ENCODE data around the gene CTBP2.
A peak's percentile ranks its signal among the peaks of the same experiment; 100 is the strongest.

CTBP2 gene

GRCh38 chr10:125080984-125081383 is 79.4 kb downstream of the CTBP2 start:
- DNase-seq: no peak
- in situ Hi-C loops (cut with MboI; ENCODE audit: low pct_unique_long_range_greater_than_20kb, low sequenced_read_pairs): no loop called here

GRCh38 chr10:125080296-125080695 is 80.1 kb downstream of the CTBP2 start:
- in situ Hi-C loops (cut with MboI; ENCODE audit: low pct_unique_long_range_greater_than_20kb, low sequenced_read_pairs): no loop called here
- DNase-seq: no peak

GRCh38 chr10:125079091-125079600 is 81.2 kb downstream of the CTBP2 start:
- in situ Hi-C loops (cut with MboI; ENCODE audit: low pct_unique_long_range_greater_than_20kb, low sequenced_read_pairs): no loop called here

GRCh38 chr10:125076891-125077541 is 83.3 kb downstream of the CTBP2 start:
- in situ Hi-C loops (cut with MboI; ENCODE audit: low pct_unique_long_range_greater_than_20kb, low sequenced_read_pairs): no loop called here
- no peak for DNase-seq

More at GRCh38 chr10:125079091-125079600, 81.2 kb downstream of the CTBP2 start:
- DNase-seq: no peak

GRCh38 chr10:125076121-125076825 is 84.1 kb downstream of the CTBP2 start:
- no peak for DNase-seq
- in situ Hi-C loops (cut with MboI; ENCODE audit: low pct_unique_long_range_greater_than_20kb, low sequenced_read_pairs): no loop called here

GRCh38 chr10:125073996-125074395 is 86.4 kb downstream of the CTBP2 start:
- DNase-seq: no peak
- in situ Hi-C loops (cut with MboI; ENCODE audit: low pct_unique_long_range_greater_than_20kb, low sequenced_read_pairs): no loop called here

GRCh38 chr10:125072794-125073193 is 87.6 kb downstream of the CTBP2 start:
- DNase-seq: no peak
- in situ Hi-C loops (cut with MboI; ENCODE audit: low pct_unique_long_range_greater_than_20kb, low sequenced_read_pairs): no loop called here

GRCh38 chr10:125071008-125071407 is 89.4 kb downstream of the CTBP2 start:
- no peak for DNase-seq
- in situ Hi-C loops (cut with MboI; ENCODE audit: low pct_unique_long_range_greater_than_20kb, low sequenced_read_pairs): no loop called here

GRCh38 chr10:125068406-125068805 is 92.0 kb downstream of the CTBP2 start:
- DNase-seq: no peak
- in situ Hi-C loops (cut with MboI; ENCODE audit: low pct_unique_long_range_greater_than_20kb, low sequenced_read_pairs): no loop called here

GRCh38 chr10:125067764-125068163 is 92.6 kb downstream of the CTBP2 start:
- DNase-seq: no peak
- in situ Hi-C loops (cut with MboI; ENCODE audit: low pct_unique_long_range_greater_than_20kb, low sequenced_read_pairs): no loop called here

GRCh38 chr10:125066764-125067450 is 93.5 kb downstream of the CTBP2 start:
- in situ Hi-C loops (cut with MboI; ENCODE audit: low pct_unique_long_range_greater_than_20kb, low sequenced_read_pairs): no loop called here

GRCh38 chr10:125064681-125065492 is 95.5 kb downstream of the CTBP2 start:
- DNase-seq: peak; percentile 86
- in situ Hi-C loops (cut with MboI; ENCODE audit: low pct_unique_long_range_greater_than_20kb, low sequenced_read_pairs): no loop called here

More at GRCh38 chr10:125066764-125067450, 93.5 kb downstream of the CTBP2 start:
- DNase-seq: no peak

GRCh38 chr10:125063256-125063925 is 97.0 kb downstream of the CTBP2 start:
- no peak for DNase-seq
- in situ Hi-C loops (cut with MboI; ENCODE audit: low pct_unique_long_range_greater_than_20kb, low sequenced_read_pairs): no loop called here

- in situ Hi-C loops (cut with MboI; ENCODE audit: low pct_unique_long_range_greater_than_20kb, low sequenced_read_pairs): no loop called here
- DNase-seq: no peak
These were observed 97.5 kb downstream of the CTBP2 start for GRCh38 chr10:125062914-125063230.

- no peak for DNase-seq
- in situ Hi-C loops (cut with MboI; ENCODE audit: low pct_unique_long_range_greater_than_20kb, low sequenced_read_pairs): no loop called here
These were observed 98.0 kb downstream of the CTBP2 start for GRCh38 chr10:125062227-125062913.

- in situ Hi-C loops (cut with MboI; ENCODE audit: low pct_unique_long_range_greater_than_20kb, low sequenced_read_pairs): no loop called here
- peak; percentile 25 for DNase-seq
These were observed 98.7 kb downstream of the CTBP2 start for GRCh38 chr10:125061557-125062226.

- in situ Hi-C loops (cut with MboI; ENCODE audit: low pct_unique_long_range_greater_than_20kb, low sequenced_read_pairs): no loop called here
These were observed 99.4 kb downstream of the CTBP2 start for GRCh38 chr10:125060826-125061556.

More at GRCh38 chr10:125060826-125061556, 99.4 kb downstream of the CTBP2 start:
- peak; percentile 49 for DNase-seq
